Activated CD8-positive, alpha-beta memory T cell treated with anti-CD3 and anti-CD28 coated beads, Interleukin-2, amount 50 U/mL, for 4 hours (primary cell): ENCODE results near the gene HOXA4.

Experiments used
- DNase-seq: peaks from one replicate; pipeline ENCODE4 v3.0.0-alpha.2; 2020

HOXA4 gene

DNA sequence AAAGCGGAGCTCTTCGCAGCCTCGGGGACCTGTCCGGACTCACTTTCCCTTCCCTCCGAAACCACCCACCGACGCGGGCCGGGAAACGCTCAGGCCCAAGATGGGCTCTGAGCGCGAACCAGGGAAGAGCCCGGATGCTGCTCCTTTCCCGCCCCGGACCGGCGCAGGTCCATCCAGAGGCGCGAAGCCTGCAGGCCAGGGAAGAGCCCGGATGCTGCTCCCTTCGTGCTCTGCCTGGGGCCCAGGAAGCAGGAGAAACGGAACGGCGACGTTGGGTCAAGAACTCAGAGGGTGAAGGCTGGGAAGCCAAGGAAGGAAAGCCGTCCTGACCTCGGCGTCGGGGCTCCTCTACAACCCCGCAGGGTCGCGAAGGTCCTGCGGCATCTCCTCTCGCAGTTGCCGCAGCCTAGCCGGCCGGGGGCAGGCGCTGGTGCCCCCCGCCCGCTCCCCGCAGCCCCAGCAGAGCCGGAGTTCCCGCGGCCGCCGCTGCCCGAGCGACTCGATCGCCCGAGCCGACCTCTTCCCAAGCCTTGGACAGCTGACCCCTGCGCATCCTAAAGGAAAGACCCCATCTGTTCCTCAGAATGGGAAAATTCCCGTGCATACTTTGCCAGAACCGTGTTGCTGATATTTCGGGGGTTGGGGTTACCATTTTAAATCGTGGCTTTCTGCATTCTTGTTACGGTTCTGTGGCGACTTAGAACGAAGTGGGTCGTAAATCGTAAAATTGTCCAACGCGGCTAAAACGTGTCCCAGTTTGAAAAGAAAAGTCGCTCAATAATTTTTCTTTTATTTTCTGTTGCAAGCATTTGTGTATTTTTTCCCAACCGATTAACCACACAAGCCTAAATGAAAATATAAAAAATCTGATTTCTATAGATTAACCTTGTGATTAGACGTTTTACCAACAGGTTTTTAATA lies 42.3 kb downstream of the HOXA4 start:
- no peak for DNase-seq

DNA sequence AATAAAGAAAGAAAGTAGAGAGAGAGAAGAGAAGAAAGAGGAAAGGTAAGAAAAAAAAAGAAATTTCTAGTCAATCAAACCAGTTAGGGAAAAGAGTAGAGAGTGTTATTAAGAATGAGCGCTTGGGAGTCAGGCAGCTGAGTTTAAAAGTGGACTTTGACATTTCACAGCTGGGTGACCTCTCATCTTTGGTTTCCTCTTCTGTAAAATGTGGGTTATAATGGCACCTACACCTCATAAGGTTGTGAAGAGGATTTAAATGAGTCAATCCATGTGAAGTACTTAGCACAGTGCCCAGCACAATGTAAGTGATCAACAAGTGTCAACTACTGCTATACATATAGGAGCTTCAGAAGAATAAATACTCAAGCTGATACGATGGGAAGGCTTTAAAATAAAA lies 46.9 kb downstream of the HOXA4 start:
- no peak for DNase-seq

GRCh38 chr7:27082171-27082570 lies 48.4 kb downstream of the HOXA4 start:
- DNase-seq = no peak

- no peak for DNase-seq
These were observed 49.6 kb downstream of the HOXA4 start for GRCh38 chr7:27080844-27081436.

DNA sequence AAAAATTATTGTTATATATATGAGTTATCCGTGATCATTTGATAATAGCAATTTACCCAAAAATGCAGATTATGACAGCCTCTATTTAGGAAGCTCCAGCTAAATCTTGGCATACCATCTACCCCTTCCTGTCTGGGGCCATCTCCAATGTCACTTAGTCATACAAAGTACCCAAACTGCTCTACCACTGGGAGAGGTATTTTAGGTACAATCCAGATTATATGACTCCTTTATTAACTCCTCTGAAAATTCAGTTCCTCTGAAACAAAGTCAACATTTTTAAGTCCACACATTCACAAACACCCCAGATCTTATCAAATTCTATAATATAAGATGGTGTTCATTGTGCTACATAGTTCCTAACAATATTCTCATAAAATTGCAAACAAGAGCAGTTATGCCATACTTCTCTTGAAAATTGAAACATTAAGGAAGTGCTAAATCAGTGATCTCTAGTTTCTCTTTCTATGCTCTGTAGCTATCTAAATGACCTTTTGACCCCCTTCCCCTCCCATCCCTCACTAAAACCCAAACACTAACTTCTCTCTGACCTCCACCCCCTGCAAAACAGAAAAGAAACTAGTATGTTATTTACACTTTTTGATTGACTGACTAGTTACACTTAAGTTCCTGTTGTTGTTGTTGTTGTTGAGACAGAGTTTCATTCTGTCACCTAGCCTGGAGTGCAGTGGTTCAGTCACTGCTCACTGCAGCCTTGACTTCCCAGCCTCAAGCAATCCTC lies 51.2 kb downstream of the HOXA4 start:
- no peak for DNase-seq

GRCh38 chr7:27078616-27079233 lies 51.8 kb downstream of the HOXA4 start:
- no peak for DNase-seq
